HEK293 (cell line): Measurements from ENCODE around the gene C6orf136.

Source experiments
- CTCF ChIA-PET: fragments of 350-600 bp; formaldehyde crosslinking; extraction: SDS; loops from one replicate; lab custom pipeline; 2021; ENCODE audit warnings: antibody characterized with exemption; lab: Yijun Ruan, JAX
- POLR2A ChIA-PET: fragments of 300-600 bp; formaldehyde crosslinking; extraction: SDS; loops from one replicate; lab custom pipeline; 2020; ENCODE audit warnings: antibody characterized with exemption, inconsistent platforms; lab: Yijun Ruan, JAX
- H3K27ac ChIP-seq: fragments of 200-500 bp; sonication (Bioruptor generic); 2 replicates; pipeline ENCODE4 v1.5.1; 2014; ENCODE audit warnings: low read depth, low read length, control low read depth, inconsistent platforms; ENCODE audit errors: extremely low read depth
- H3K36me3 ChIP-seq, 2 experiments: fragments of 200-500 bp in 1 of 2; sonication (Bioruptor generic) in 1 of 2; 1 replicate in 1 of 2; 2 replicates in 1 of 2; pipeline ENCODE4 v1.5.1; 2014 to 2017; ENCODE audit warnings: inconsistent platforms in 2 of 2, low read length in 2 of 2; ENCODE audit not compliant: control insufficient read depth in 2 of 2, insufficient read depth in 1 of 2
- H3K4me1 ChIP-seq: fragments of 200-500 bp; sonication (Bioruptor generic); 2 replicates; pipeline ENCODE4 v1.5.1; 2014; ENCODE audit warnings: mild to moderate bottlenecking, low read length, inconsistent platforms; ENCODE audit not compliant: control insufficient read depth, insufficient read depth
- H3K4me3 ChIP-seq: 2 replicates; pipeline ENCODE4 v1.5.1; 2011; ENCODE audit warnings: low read depth, mild to moderate bottlenecking, control low read depth, low read length, moderate library complexity
- H3K9me3 ChIP-seq: fragments of 200-500 bp; sonication (Bioruptor generic); 2 replicates; pipeline ENCODE4 v1.5.1; 2014; ENCODE audit warnings: low read depth, low read length, inconsistent platforms; ENCODE audit not compliant: control insufficient read depth, insufficient read depth
- AEBP2 ChIP-seq: fragments of 450-650 bp; formaldehyde crosslinking; IDR thresholded peaks from 2 replicates; pipeline ENCODE4 v1.5.1; 2016; ENCODE audit warnings: missing biosample characterization, missing genetic modification characterization, borderline replicate concordance
- GLIS1 ChIP-seq: fragments of 450-650 bp; formaldehyde crosslinking; IDR thresholded peaks from 2 replicates; pipeline ENCODE4 v1.5.1; 2016; ENCODE audit warnings: missing biosample characterization, missing genetic modification characterization
- ZBTB44 ChIP-seq: fragments of 450-650 bp; IDR thresholded peaks from 2 replicates; pipeline ENCODE4 v1.5.1; 2018; ENCODE audit warnings: missing biosample characterization, mild to moderate bottlenecking, missing genetic modification characterization
- ZBTB8A ChIP-seq: fragments of 450-650 bp; formaldehyde crosslinking; IDR thresholded peaks from 2 replicates; pipeline ENCODE4 v1.5.1; 2016; ENCODE audit warnings: missing biosample characterization, missing genetic modification characterization
- ZNF140 ChIP-seq: fragments of 450-650 bp; formaldehyde crosslinking; IDR thresholded peaks from 2 replicates; pipeline ENCODE4 v1.5.1; 2016; ENCODE audit warnings: missing biosample characterization, missing genetic modification characterization
- ZNF155 ChIP-seq: fragments of 450-650 bp; formaldehyde crosslinking; IDR thresholded peaks from 2 replicates; pipeline ENCODE4 v1.5.1; 2016; ENCODE audit warnings: missing biosample characterization, missing genetic modification characterization
- ZNF184 ChIP-seq: fragments of 450-650 bp; IDR thresholded peaks from 2 replicates; pipeline ENCODE4 v1.5.1; 2018; ENCODE audit warnings: missing biosample characterization, mild to moderate bottlenecking, missing genetic modification characterization
- ZNF26 ChIP-seq: fragments of 450-650 bp; formaldehyde crosslinking; IDR thresholded peaks from 2 replicates; pipeline ENCODE4 v1.5.1; 2016; ENCODE audit warnings: missing biosample characterization, missing genetic modification characterization
- ZNF292 ChIP-seq: fragments of 450-650 bp; formaldehyde crosslinking; IDR thresholded peaks from 2 replicates; pipeline ENCODE4 v1.5.1; 2016; ENCODE audit warnings: low read depth, missing biosample characterization, missing genetic modification characterization, borderline replicate concordance
- ZNF324 ChIP-seq: fragments of 450-650 bp; formaldehyde crosslinking; IDR thresholded peaks from 2 replicates; pipeline ENCODE4 v1.5.1; 2016; ENCODE audit warnings: missing biosample characterization, missing genetic modification characterization
- ZNF629 ChIP-seq: fragments of 450-650 bp; formaldehyde crosslinking; IDR thresholded peaks from 2 replicates; pipeline ENCODE4 v1.5.1; 2017; ENCODE audit warnings: missing biosample characterization, missing genetic modification characterization
- ZNF776 ChIP-seq: fragments of 450-650 bp; formaldehyde crosslinking; IDR thresholded peaks from 2 replicates; pipeline ENCODE4 v1.5.0; 2017; ENCODE audit warnings: missing biosample characterization, missing genetic modification characterization, borderline replicate concordance

The C6orf136 gene

GRCh38 chr6:30691208-30691847 lies 44.4 kb downstream of the C6orf136 start (continued):
- TF ChIP-seq ZNF184 (tag by site-specific recombination): no peak
- no peak for TF ChIP-seq ZNF155

- ChIA-PET POLR2A (interaction anchor here (0.9 to 14.5 kb wide), 6 partner anchors 8 to 24 kb away, joined by 6 to 235 read pairs (median 10); partner anchors contain the start of genes MDC1 and TUBB), CTCF (interaction anchor here (0.6 to 1.1 kb wide), 3 partner anchors 18 to 160 kb away, joined by 3 read pairs; no protein-coding TSS in a partner anchor)
- 0 out of 2 replicates have a peak, but pooled peaks cover 1% of the 10 kb centered on the region for H3K4me1 ChIP-seq
- TF ChIP-seq ZNF292 (tag by site-specific recombination) (no peak), ZNF26 (no peak), ZBTB8A (no peak), ZNF140 (tag by site-specific recombination) (peak; percentile 96), GLIS1 (tag by site-specific recombination) (no peak), ZNF324 (tag by site-specific recombination) (no peak), ZNF776 (tag by site-specific recombination) (no peak), ZNF629 (tag by site-specific recombination) (no peak), AEBP2 (tag by site-specific recombination) (no peak)
- H3K9me3 ChIP-seq: no peaks in the 10 kb centered on the region
- H3K36me3 ChIP-seq: peaks cover 10 to 25% of the 10 kb centered on the region in 2 experiments
- no peak overlapping the region for H3K27ac ChIP-seq
- H3K4me3 ChIP-seq: no peak overlapping the region
These were observed 49.5 kb downstream of the C6orf136 start for GRCh38 chr6:30696432-30696831.

- Histone ChIP-seq H3K9me3 (no peaks in the 10 kb centered on the region), H3K4me1 (no peaks in the 10 kb centered on the region), H3K27ac (no peak overlapping the region)
- no peak for TF ChIP-seq ZNF140 (tag by site-specific recombination)
- no peak for TF ChIP-seq ZBTB44 (tag by site-specific recombination)
- TF ChIP-seq AEBP2 (tag by site-specific recombination): no peak
- TF ChIP-seq, all 188 proteins: peak for 0
- ChIA-PET POLR2A (interaction anchor here (1.0 to 14.5 kb wide), 3 partner anchors 9 to 20 kb away, joined by 3 to 235 read pairs (median 30); partner anchors contain the start of genes MDC1, NRM and TUBB), CTCF (interaction anchor here (1.0 kb wide), 1 partner anchor 30 kb away, joined by 3 read pairs; no protein-coding TSS in a partner anchor)
- H3K36me3 ChIP-seq: peaks cover 22 to 61% of the 10 kb centered on the region in 2 experiments
- no peak overlapping the region for H3K4me3 ChIP-seq
These were observed 53.4 kb downstream of the C6orf136 start for GRCh38 chr6:30700340-30700739.
